Endometrial microvascular endothelial cells (primary cell): ENCODE data around the gene ACOT9. TPM values are rescaled to one million over a fixed set of nuclear protein-coding genes. Genes with fewer than 3 reads are reported as not detected.
"Not testable (repeated sequence)": the region's sequence is repeated elsewhere in the genome, so short reads cannot be mapped to it uniquely, and the experiment has no call there.

Experiments
- in situ Hi-C: cut with HindIII; loops from 2 replicates; pipeline ENCODE4 v1.10.0; 2017; ENCODE audit warnings: low sequenced_read_pairs, low pct_unique_long_range_greater_than_20kb; ENCODE audit errors: inconsistent ontology term
- total RNA-seq: library from RNA; depleted of rRNA; stranded (reverse); fragments of >200 nt; gene quantifications from one replicate; pipeline ENCODE4 v1.2.3, GENCODE V29; 2015; ENCODE audit errors: inconsistent ontology term

ACOT9 gene
- total RNA-seq, 1 donor from 2014 or later = 99.5 TPM

GRCh38 chrX:23727206-23727605, 15.9 kb downstream of the ACOT9 start:
- in situ Hi-C loops = no loop called here

GRCh38 chrX:23726191-23726590, 16.9 kb downstream of the ACOT9 start:
- in situ Hi-C loops = no loop called here

GRCh38 chrX:23720117-23720677, 22.9 kb downstream of the ACOT9 start:
- in situ Hi-C loops = no loop called here

DNA sequence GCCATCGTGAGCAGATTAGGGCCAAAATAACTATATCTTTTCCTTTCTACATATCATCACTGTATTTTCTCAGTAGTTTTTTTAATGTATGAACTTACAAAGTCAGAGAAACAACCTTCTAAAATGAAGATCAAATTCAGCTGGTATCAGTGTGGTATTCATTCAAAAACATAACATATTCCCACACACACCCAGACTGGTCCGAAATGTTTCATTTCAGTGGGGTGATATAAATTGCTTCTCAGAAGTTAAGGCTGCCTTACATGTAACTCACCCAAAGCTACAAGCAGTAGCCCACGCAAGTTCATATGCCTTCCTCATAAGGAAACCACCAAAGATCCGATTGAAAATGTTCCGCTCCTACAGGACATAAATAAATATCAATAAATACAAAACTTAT, 37.8 kb downstream of the ACOT9 start:
- in situ Hi-C loops = no loop called here

GRCh38 chrX:23704673-23705206, 38.3 kb downstream of the ACOT9 start:
- in situ Hi-C loops = no loop called here

GRCh38 chrX:23699636-23700194, 43.4 kb downstream of the ACOT9 start:
- in situ Hi-C loops = no loop called here

- in situ Hi-C loops = no loop called here
Observed at GRCh38 chrX:23694606-23695005, 48.5 kb downstream of the ACOT9 start.

DNA sequence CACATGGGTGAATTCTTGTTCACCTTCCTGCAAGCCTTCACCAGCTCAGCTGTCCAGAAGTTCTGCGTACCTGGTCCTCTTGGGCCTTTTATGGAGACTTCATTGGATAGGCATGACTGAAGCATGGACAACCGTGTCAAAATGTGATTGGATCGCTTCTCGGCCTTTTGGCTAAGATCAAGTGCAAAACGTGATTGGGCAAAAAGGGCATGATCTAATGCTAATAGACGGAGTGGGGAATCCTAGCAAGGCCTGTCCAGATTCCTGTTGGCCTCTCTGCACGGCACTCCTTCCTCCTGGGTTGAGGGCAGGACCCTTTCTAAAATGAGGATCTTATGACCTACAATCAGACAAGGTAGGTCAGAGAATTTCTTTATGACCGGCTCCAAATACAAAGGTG, 50.9 kb downstream of the ACOT9 start:
- in situ Hi-C loops = no loop called here

- in situ Hi-C loops = not testable (repeated sequence)
Observed at GRCh38 chrX:23676486-23676885, 66.6 kb downstream of the ACOT9 start.

DNA sequence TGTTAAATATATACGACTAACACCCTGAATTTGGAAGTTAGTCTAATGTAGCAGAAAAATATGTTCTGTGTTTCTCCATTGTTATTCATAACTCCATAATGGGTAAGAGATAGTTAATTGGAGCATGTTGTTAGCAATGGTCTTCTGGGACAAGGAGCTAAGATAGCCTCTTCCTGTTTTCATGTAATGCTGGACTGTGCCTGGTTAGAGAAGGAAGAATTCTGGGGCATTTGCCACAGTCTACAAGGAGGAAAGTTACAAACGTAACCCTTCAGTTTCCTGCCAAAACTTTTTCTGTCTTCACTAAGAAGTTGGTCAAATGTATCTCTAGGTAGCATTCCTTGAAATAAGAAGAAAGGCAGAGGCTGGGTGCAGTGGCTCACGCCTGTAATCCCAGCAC, 70.0 kb downstream of the ACOT9 start:
- in situ Hi-C loops = no loop called here

DNA sequence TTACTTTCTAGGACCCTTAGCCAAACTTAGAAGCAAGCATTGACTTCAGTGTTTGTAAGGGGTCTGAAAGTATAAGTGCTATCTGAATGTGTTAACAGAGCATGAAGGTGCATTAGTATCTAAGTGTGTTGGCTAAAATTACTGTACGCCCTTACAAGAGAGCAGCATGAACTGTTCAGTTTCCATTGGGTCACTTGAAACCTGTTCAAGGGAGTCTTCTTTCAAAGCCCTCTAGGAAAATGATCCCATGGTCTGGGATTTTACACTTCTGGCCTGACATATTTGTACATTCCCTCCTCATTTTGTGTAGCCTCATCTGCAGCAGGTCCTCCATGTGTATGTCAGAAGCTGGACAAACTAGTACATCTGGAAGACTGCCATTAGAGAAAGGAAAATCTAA, 72.5 kb downstream of the ACOT9 start:
- in situ Hi-C loops = no loop called here

DNA sequence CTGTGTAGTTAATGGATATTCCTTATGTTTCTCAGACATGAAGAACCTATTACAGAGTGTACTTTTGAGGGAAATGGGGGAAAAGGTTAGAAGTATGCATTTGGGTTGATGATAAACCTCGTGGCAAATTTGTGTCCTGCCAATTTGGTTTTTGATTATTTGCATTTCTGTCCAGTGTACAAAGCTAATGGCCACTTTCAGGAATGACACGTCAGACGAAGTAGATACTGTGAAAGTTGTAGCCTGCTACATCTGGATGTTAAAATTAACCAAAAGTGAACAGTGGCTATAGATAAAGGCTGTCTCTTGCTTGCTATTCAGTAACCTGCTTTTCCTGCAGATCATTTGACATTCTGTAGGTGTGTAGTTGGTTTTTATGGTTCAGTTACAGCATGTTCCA, 74.7 kb downstream of the ACOT9 start:
- in situ Hi-C loops = no loop called here

DNA sequence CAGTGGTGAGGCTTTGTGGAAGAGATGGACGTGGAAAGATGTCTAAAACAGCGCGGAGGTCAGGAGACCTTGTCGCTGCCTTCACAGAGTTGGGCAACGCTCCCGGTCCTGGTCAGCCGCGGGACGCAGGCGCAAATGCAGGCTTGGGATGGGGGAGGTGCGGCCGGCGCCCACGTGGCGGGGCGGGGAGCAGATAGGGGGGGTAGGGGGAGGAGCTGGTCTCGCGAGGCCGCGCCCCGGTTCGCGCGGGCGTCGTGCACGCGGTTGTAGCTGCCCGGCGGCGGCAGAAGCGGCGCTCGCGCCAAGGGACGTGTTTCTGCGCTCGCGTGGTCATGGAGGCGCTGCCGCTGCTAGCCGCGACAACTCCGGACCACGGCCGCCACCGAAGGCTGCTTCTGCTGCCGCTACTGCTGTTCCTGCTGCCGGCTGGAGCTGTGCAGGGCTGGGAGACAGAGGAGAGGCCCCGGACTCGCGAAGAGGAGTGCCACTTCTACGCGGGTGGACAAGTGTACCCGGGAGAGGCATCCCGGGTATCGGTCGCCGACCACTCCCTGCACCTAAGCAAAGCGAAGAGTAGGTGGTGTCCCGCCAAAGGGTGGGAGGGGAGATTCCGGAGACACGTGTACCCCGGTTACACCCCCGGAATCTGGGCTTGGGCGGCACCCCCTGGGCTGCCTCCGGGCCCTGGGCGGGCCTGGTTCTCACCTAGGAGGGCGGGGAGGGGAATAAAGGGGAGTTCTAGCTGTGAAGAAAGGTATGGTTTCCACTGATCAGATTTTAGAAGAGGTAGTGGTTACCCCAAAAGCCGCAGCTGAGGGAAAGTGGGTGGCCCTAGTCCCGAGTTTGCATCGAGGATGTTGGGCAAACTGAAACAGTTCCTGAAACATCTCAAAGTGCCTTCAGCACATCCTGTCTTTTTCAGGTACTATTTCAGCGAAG, 75.6 kb downstream of the ACOT9 start, which contains the start of gene PRDX4:
Gene PRDX4, plus strand, starts transcription at position 255 of the 939 bp plus-strand sequence. Its CDS starts 78 bp downstream, at position 333.
- in situ Hi-C loops = no loop called here

DNA sequence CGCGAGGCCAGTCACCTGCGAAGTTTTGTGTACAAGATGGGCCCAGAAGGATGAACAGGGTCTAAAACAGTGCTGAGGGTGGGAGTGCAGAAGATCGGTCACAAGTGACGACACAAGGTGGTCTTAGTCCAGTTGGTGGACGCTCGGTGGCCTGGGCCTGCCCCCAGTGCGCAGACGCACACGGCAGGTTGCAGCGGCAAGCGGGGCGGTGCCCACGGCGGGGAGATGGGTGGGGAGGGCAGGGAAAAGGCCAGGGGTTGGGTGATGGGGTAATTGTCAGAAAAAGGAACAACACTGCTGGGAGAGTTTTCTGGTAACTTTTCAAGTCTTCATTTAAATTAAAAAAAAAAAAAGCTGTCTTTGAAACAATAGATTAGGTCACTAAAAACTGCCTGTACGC, 76.8 kb downstream of the ACOT9 start:
- in situ Hi-C loops = no loop called here

DNA sequence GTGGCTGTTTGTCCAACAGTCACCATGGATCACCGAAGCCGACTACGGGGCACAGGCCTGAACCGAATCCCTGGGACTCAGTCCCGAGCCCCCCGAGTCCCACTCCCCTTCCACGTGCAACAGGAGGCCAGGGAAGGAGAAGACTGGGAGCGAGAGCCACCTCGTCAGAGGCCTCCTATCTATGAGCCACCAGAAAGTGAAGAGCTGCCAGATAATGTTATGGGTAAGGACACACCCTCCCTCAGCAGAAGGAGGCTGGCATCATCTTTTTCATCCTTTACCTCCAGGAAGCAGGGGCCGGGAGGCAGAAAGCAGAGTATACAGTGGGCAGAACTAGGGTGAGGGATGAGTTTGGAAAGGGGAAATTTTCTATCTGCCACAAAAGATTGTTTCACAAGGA, 78.6 kb downstream of the ACOT9 start:
- in situ Hi-C loops = no loop called here

DNA sequence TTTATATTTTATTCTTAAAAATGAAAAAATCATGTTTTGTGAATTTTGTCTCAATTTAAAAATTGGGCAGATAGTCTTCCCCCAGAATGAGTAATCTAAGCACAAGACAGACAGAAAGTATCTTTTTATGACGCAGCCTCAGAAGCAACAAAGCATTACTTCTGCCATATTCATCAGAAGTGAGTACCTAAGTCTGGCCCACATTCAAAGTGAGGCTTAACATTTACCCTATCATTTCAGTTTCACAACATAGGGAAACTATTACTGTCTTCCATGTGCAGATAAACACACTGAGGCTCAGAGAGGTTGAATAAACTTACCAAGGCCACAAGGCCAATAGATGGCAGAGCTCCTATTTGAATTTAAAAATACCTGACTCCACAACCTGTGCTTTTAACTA, 80.2 kb downstream of the ACOT9 start:
- in situ Hi-C loops = no loop called here

- in situ Hi-C loops = no loop called here
Observed at GRCh38 chrX:23662187-23662586, 80.9 kb downstream of the ACOT9 start.

GRCh38 chrX:23661671-23662070, 81.4 kb downstream of the ACOT9 start:
- in situ Hi-C loops = no loop called here

GRCh38 chrX:23660766-23661132, 82.3 kb downstream of the ACOT9 start:
- in situ Hi-C loops = no loop called here
